Stomach (tissue), 4 donors: Measurements from ENCODE around the gene SENP7.

Source experiments
- POLR2A ChIP-seq, 4 donors: fragments of 450-650 bp; IDR thresholded peaks; one replicate each; pipeline ENCODE4 v1.6.1; 2016; ENCODE audit warnings: antibody characterized with exemption in 4 of 4, control low read depth in 2 of 4, mild to moderate bottlenecking in 1 of 4, moderate library complexity in 1 of 4
- TF ChIP-seq, protein P1 (sequence below), 7 experiments: fragments of 450-650 bp in 4 of 7; fragments of 200-600 bp in 3 of 7; sonication (generic) in 3 of 7; IDR thresholded peaks; one replicate each; pipeline ENCODE4 v1.5.1; 2016 to 2019; ENCODE audit warnings: antibody characterized with exemption in 7 of 7, control low read depth in 2 of 7, mild to moderate bottlenecking in 1 of 7

DNA sequence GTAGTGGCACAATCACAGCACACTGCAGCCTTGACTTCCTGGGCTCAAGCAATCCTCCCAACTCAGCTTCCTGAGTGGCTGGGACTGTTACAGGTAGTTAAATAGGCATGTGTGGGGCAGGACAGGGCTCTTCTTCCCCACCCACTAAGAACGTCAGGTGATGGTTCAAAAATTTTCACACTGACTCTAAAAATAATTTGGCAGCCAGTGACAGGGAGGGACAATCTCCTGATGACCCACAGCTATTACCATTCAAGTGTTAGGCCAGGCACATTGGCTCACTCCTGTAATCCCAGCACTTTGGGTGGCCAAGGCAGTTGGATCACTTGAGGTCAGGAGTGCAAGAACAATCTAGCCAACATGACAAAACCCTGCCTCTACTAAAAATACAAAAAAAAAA lies 36.5 kb upstream of the SENP7 start:
- TF ChIP-seq, protein P1, sequence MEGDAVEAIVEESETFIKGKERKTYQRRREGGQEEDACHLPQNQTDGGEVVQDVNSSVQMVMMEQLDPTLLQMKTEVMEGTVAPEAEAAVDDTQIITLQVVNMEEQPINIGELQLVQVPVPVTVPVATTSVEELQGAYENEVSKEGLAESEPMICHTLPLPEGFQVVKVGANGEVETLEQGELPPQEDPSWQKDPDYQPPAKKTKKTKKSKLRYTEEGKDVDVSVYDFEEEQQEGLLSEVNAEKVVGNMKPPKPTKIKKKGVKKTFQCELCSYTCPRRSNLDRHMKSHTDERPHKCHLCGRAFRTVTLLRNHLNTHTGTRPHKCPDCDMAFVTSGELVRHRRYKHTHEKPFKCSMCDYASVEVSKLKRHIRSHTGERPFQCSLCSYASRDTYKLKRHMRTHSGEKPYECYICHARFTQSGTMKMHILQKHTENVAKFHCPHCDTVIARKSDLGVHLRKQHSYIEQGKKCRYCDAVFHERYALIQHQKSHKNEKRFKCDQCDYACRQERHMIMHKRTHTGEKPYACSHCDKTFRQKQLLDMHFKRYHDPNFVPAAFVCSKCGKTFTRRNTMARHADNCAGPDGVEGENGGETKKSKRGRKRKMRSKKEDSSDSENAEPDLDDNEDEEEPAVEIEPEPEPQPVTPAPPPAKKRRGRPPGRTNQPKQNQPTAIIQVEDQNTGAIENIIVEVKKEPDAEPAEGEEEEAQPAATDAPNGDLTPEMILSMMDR (IDR thresholded peaks at IDR 0.05) = no peak
- TF ChIP-seq POLR2A (IDR thresholded peaks at IDR 0.05) = no peak
